GM12878 (cell line): ENCODE measurements around the gene NUP214. TPM values are rescaled to one million over a fixed set of nuclear protein-coding genes. Genes with fewer than 3 reads are reported as not detected.

Experiments
- BCLAF1 ChIP-seq: fragments of 450-650 bp; IDR thresholded peaks from 2 replicates; pipeline ENCODE4 v1.6.1; 2017; ENCODE audit warnings: antibody characterized with exemption, mild to moderate bottlenecking, moderate library complexity
- CREM ChIP-seq: IDR thresholded peaks from 2 replicates; pipeline ENCODE4 v1.6.1; 2014; ENCODE audit warnings: antibody characterized with exemption, low read depth
- ELK1 ChIP-seq: IDR thresholded peaks from 2 replicates; pipeline ENCODE4 v1.6.1; 2012; ENCODE audit warnings: low read depth, low read length, improper control_type of control experiment
- FOXK2 ChIP-seq: fragments of 450-650 bp; IDR thresholded peaks from 2 replicates; pipeline ENCODE4 v1.6.1; 2017; ENCODE audit warnings: mild to moderate bottlenecking, moderate library complexity
- IKZF1 ChIP-seq: fragments of 450-650 bp; conservative IDR thresholded peaks from 2 replicates; pipeline ENCODE4 v1.6.1; 2017; ENCODE audit warnings: antibody characterized with exemption, mild to moderate bottlenecking
- KAT2A ChIP-seq: conservative IDR thresholded peaks from 2 replicates; pipeline ENCODE4 v1.6.1; 2011; ENCODE audit warnings: low read depth, low read length; ENCODE audit not compliant: control insufficient read depth
- TAF1 ChIP-seq: IDR thresholded peaks from 2 replicates; pipeline ENCODE4 v1.6.1; 2011; ENCODE audit warnings: mild to moderate bottlenecking, low read depth, low read length, borderline replicate concordance
- WRNIP1 ChIP-seq: IDR thresholded peaks from 2 replicates; pipeline ENCODE4 v1.6.1; 2011; ENCODE audit warnings: low read depth, low read length, improper control_type of control experiment, borderline replicate concordance
- polyA plus RNA-seq, 11 experiments: library from polyadenylated mRNA; depleted of rRNA in 4 of 11; unstranded in 6 of 11; stranded (reverse) in 5 of 11; fragments of >200 nt; fragmentation: Nextera tagmentation in 4 of 11; fragmentation: Illumina TruSeq in 1 of 11; extraction: Ambion mirVana in 4 of 11; extraction: Trizol in 1 of 11; gene quantifications; 1 replicate in 1 of 11; 2 replicates in 10 of 11; pipeline versions ENCODE4 v1.2.1 to v1.2.3, GENCODE V29; 2011 to 2016; ENCODE audit warnings: inconsistent platforms in 2 of 11, missing spikeins in 2 of 11, low read depth in 1 of 11
- total RNA-seq, 4 experiments: library from RNA; depleted of rRNA in 3 of 4; stranded (reverse); fragments of >200 nt in 3 of 4; fragmentation: Illumina TruSeq in 1 of 4; extraction: Trizol in 1 of 4; gene quantifications; 2 replicates each; pipeline versions ENCODE4 v1.2.1 to v1.2.3, GENCODE V29; 2013 to 2021

The NUP214 gene
- total and polyA plus RNA-seq, 10 of the 15 experiments (the other 5 are each of a cell fraction or from before 2014, with no cell fraction given): 11.7 to 53.8 (median 17.6) TPM

DNA sequence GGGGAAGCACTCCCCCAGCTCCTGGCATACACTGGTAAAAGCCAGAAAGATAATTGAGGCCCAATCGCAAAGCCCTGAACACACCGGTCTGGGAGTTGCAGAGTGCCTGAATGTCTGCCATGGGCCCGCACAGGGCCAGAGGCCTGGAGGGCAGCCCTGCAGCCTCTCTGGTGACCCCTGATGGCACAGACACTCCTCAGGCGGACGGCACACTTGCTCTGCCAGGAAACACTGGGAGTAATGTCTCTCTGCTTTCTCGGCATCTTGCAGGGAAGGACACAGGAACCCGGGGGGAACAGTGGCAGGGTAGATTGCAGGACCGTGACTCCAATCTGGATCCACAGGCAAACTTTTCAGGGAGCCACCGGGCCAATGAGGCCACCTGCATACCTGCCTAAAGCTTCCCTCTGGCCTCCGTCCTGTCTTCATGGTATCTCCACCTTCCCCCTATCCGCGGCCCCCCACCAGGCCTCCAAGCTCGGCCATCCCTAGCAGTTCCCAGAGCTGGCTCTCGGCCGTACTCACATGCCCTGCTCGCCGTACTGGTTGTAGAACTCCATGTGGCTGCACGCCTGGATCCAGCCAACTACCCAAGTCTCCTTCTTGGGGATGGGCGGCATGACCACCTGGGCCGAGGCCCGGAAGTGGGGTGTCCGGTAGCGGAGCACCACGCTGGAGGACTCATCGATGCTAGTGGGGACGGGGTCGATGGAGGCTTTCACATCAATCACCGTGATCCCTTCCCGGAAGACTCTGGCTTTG is 150.1 kb downstream of the NUP214 start (continued):
- TF ChIP-seq IKZF1 (peak; percentile 25; the same call in 1 of the 2 replicates), WRNIP1 (peak; percentile 54; the same call in 1 of the 2 replicates), ELK1 (0 out of 2 replicates have a peak, but pooled peaks have one; percentile 42), BCLAF1 (no peak), CREM (no peak), KAT2A (no peak), TAF1 (no peak), FOXK2 (no peak)
